ENCODE results near the gene MOB4.
A peak's percentile ranks its signal among the peaks of the same experiment; 100 is the strongest.
"Not testable (repeated sequence)": the region's sequence is repeated elsewhere in the genome, so short reads cannot be mapped to it uniquely, and the experiment has no call there.

Gene MOB4

DNA sequence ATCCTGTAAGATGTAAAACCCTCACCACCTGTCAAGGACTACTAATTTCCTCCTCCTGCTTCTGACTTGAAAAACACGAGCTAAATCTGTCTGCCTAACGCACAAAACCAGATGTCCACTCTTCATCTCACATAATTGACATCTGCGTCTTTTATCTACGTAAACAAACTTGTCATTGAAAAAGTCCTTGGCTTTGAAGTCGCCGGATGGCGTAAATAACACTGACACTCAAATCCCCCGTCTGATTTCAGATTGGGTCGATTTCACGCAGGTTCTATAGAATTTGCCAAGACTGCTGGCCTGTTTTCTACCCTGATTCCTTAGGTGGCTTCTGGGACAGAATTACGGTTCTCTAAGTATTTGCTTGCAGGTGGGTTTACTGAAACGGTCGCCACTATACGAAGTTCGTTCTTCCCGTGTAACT lies 539 bp upstream of the MOB4 start:
- DNase-seq = no peak

DNA sequence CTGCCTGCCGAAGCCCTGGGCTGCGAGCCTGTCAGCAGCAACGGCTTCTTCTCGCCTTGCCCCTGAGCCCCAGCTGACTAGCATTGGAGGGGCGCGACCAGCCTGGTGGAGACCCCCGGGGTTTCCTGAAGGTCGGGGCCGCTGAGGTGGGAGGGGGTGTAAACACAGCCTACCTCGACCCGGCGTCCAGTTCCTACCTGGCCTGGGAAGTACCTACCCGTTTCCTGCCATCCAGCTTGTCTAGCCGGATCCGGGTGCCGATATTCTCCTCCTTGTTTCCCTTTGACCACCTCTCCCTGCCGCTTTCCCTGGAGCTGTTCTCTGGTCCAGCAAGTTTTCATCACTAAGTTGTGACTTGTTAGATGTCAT lies 511 bp downstream of the MOB4 start:
- DNase-seq = no peak

- no peak for DNase-seq
Measured at GRCh38 chr2:197517150-197517549, 1.3 kb downstream of the MOB4 start.

GRCh38 chr2:197538412-197538811 lies 22.5 kb downstream of the MOB4 start:
- no peak for DNase-seq

DNA sequence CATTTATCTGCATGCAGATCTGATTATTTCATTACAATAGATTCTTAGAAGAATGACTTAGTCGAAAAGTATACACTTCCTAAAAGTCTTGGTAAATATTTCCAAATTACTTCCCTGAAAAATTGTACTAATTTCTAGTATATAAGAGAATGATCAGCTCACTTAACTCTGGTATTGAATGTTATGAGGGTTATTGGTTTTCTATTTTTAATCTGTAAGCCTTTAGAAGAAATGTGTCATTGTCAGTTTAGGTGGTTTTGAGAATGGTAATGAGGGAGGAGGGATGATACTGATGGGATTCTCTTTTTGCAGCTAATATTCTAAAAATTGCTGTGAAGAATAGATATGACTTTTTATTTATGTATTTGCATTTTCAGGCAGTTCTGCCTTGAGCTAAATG lies 23.9 kb downstream of the MOB4 start:
- no peak for DNase-seq

GRCh38 chr2:197543206-197543605 lies 27.3 kb downstream of the MOB4 start:
- DNase-seq = no peak

GRCh38 chr2:197547163-197547900 lies 31.5 kb downstream of the MOB4 start:
- no peak for DNase-seq

DNA sequence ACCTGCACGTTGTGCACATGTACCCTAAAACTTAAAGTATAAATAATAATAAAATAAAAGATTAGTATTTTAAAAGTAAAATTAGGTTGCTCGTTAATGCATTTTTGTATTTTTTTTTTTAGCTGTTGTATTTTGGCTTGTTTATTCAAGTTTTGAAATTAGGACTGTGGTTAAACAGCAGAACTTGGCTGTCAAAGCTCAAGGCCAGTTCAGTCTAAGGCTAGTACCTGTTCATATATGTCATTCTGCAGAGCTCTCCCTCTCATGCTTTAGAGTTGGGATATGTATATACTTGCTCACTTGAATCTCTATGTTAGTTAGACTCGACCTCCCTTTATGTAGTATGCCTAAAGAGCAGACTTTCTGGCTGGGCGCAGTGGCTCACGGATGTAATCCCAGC lies 32.7 kb downstream of the MOB4 start:
- no peak for DNase-seq

- DNase-seq = not testable (repeated sequence)
Measured at GRCh38 chr2:197551260-197551659, 35.4 kb downstream of the MOB4 start.

DNA sequence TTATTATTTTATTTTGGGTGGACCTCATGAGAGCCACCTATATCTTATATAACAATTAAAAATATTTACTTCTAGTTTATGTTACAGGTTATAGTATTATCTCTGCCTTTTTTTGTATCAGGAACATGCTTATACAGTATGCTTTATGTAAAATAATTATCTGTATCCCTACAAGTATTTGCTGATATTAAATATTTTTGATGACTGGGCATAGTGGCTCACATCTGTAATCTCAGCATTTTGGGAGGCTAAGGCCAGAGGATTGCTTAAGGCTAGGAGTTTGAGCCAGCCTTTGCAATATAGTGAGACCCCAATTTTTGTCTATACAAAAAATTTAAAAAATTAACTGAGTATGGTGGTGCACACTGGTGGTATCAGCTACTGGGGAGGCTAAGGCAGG lies 39.6 kb downstream of the MOB4 start:
- no peak for DNase-seq

- no peak for DNase-seq
Measured at GRCh38 chr2:197556456-197556855, 40.6 kb downstream of the MOB4 start.

DNA sequence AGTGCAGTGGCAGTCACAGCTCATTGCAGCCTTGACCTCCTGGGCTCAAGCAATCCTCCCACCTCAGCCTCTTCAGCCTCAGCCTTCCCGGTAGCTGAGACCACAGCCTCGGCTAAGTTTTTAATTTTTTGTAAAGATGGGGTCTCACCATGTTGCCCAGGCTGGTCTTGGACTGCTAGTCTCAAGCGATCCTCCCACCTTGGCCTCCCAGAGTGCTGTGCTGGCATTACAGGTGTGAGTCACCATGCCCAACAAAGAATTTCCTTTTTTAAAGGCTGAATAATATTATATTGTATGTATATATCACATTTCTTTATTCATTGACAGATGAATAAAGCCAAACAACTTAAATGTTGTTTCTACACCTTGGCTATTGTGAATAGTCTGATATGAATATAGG lies 42.5 kb downstream of the MOB4 start:
- no peak for DNase-seq

DNA sequence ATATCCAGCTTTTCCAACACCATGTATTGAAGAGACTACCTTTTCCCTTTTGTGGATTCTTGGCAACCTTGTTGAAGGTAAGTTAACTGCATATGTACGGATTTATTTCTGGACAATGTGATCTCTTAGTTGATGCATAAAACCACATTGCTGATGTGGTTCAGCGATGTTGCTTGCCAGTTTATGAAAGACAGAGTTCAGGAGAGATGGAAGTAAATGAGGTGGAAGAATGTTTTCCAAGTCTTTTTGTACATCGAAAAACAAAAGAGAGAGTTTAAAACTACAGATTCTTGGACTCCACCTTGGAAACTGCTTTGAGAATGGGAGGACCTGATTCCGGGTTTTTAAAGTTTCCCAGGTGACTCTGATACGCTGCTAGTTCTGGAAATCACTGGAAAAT lies 43.8 kb downstream of the MOB4 start:
- DNase-seq = no peak

DNA sequence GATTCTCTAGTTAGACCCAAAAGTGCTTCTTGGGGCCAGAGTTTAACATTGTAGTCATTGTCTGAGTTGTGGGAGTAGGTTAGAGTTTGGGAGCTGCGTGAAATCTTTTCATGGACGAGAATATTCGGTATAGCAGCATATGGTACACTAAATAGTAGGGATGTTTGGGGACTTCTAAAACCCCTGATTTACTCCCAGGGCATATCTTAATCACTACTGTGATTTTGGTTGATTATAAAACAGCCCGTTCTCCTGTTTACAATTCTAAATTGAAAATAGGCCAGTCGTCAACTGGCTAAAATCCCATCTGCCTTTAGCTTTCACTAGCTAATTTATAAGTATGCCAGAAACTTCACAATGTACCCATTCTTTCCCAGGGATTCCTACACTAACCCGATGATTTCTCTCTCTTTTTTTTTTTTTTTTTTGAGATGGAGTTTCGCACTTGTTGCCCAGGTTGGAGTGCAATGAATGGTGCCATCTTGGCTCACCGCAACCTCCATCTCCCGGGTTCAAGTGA lies 44.3 kb downstream of the MOB4 start:
- DNase-seq = no peak

DNA sequence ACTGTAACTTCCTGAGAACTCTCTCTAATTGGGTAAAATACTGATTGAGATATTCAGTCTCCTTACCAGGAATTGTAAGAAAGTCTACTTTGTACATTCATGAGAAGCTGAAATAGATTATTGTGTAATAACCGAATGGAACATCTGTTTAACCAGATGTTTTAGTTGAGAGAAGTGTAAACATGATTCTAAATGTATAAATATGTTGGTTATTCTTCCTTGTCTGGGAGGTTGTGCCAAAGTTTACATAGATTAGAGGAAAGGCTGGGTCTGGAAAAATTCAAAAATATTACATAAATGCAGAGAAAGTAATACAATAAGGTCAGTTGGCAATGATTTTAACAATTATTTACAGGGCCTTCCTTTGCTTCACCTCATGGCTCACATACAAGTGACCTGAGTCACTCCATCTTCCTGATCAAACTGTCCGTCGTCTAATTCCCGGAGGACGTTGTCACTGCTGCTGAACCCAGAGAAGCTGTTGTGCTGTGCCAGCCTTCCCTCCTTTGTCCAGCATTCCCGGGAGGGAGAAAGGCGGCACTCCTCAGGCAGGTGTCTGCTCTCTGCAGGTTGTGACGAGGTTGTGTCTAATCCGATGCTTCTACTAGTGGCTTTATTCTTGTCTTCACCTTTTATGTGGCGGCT lies 55.9 kb downstream of the MOB4 start:
- no peak for DNase-seq

DNA sequence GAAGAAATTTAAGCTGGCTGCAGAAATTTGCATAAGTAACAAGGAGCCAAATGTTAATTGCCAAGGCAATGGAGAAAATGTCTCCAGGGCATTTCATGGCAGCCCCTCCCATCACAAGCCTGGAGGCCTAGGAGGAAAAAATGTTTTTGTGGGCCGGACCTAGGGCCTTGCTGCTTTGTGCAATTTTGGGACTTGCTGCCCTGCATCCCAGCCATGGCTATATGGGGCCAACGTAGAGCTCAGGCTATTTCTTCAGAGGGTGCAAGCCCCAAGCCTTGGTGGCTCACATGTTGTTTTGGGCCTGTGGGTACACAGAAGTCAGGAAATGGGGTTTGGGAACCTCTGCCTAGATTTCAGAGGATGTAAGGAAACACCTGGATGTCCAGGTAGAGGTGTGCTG lies 57.7 kb downstream of the MOB4 start:
- no peak for DNase-seq

DNA sequence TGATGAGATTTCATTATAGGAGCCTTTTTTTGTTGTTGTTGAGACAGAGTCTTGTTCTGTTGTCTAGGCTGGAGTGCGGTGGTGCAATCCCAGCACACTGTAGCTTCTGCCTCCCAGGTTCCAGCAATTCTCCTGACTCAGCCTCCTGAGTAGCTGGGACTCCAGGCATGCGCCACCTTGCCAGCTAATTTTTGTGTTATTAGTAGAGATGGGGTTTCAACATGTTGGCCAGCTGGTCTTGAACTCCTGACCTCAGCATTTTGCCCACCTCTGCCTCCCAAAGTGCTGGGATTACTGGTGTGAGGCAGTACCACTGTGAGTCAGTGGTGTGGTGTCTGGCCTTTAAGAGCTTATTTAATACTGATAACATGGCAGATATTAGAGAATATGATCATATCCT lies 60.1 kb downstream of the MOB4 start:
- no peak for DNase-seq

GRCh38 chr2:197576631-197577030 lies 60.8 kb downstream of the MOB4 start:
- no peak for DNase-seq

GRCh38 chr2:197577446-197577845 lies 61.6 kb downstream of the MOB4 start:
- DNase-seq = no peak

DNA sequence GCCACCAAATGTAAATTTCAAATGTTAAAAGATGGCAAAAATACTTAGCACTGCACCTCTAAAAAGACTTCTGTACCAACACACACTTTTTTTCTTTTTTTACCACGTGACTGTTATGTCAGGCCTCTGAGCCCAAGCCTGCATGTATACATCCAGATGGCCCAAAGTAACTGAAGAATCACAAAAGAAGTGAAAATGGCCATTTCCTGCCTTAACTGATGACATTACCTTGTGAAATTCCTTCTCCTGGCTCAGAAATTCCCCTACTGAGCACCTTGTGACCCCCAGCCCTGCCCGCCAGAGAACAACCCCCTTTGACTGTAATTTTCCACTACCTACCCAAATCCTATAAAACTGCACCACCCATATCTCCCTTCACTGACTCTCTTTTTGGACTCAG lies 62.4 kb downstream of the MOB4 start:
- DNase-seq = not testable (repeated sequence)

GRCh38 chr2:197580166-197580565 lies 64.3 kb downstream of the MOB4 start:
- DNase-seq = not testable (repeated sequence)

GRCh38 chr2:197587255-197587654 lies 71.4 kb downstream of the MOB4 start:
- DNase-seq = not testable (repeated sequence)

DNA sequence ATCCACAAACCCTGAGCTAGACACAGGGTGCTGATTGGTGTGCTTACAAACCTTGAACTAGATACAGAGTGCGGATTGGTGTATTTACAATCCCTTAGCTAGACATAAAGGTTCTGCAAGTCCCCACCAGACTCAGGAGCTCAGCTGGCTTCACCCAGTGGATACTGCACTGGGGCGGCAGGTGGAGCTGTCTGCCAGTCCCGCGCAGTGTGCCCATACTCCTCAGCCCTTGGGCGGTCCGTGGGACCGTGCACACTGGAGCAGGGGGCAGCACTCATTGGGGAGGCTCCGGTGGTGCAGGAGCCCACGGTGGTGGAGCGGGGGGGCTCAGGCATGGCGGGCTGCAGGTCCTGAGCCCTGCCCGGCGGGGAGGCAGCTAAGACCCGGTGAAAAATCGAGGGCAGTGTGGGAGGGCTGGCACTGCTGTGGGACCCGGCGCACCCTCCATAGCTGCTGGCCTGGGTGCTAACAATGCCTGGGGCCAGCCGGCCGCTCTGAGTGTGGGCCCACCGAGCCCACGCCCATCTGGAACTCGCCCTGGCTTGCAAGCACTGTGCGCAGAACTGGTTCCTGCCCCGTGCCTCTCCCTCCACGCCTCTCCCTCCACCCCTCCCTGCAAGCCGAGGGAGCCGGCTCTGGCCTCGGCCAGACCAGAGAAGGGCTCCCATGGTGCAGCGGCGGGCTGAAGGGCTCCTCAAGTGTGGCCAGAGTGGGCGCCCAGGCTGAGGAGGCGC lies 75.6 kb downstream of the MOB4 start:
- peak; percentile 52 for DNase-seq

GRCh38 chr2:197596766-197597165 lies 80.9 kb downstream of the MOB4 start:
- DNase-seq = no peak

Measured in NCI-H2227 treated with DMSO at 0.1 percent for 48 hours (cell line).